ENCODE results near the gene UBAC2. TPM values are rescaled to one million over a fixed set of nuclear protein-coding genes. Genes with fewer than 3 reads are reported as not detected.

UBAC2 gene
- total RNA-seq, 2 experiments from 2014 or later, result 43.4 to 44.9 TPM

- no peaks in the 10 kb centered on the region for H3K27me3 Mint-ChIP-seq (ENCODE audit: low read depth)
- H3K9me3 Mint-ChIP-seq, result no peaks in the 10 kb centered on the region
- H3K4me1 Mint-ChIP-seq (ENCODE audit: low read depth), result peaks cover 82% of the 10 kb centered on the region
- DNase-seq, result peak; percentile 80
- CTCF ChIA-PET, result interaction anchor here (1.1 to 2.7 kb wide), 3 partner anchors 20 to 98 kb away, joined by 3 to 14 read pairs (median 6); no protein-coding TSS in a partner anchor
- H3K27ac Mint-ChIP-seq, result peak overlapping the region; percentile 89
- H3K4me3 Mint-ChIP-seq, result peak overlapping the region; percentile 17
- intact Hi-C loops (cut with micrococcal nuclease), result loop anchor here (2.0 to 10.0 kb wide), 6 partner anchors 25 to 525 kb away; partner anchors contain the start of gene CLYBL
- H3K36me3 Mint-ChIP-seq (ENCODE audit: low read depth), result peaks cover 32% of the 10 kb centered on the region
Measured at GRCh38 chr13:99289674-99290337, 89.2 kb downstream of the UBAC2 start.

- peak; percentile 61 for DNase-seq
- H3K9me3 Mint-ChIP-seq, result no peaks in the 10 kb centered on the region
- CTCF ChIA-PET, result interaction anchor here (0.7 to 1.6 kb wide), 2 partner anchors 16 to 157 kb away, joined by 3 read pairs; no protein-coding TSS in a partner anchor
Measured at GRCh38 chr13:99290894-99291293, 90.2 kb downstream of the UBAC2 start.

GRCh38 chr13:99293178-99293577, 92.5 kb downstream of the UBAC2 start:
- Mint-ChIP-seq H3K4me3 (no peak overlapping the region), H3K36me3 (ENCODE audit: low read depth) (peaks cover 45% of the 10 kb centered on the region)
- intact Hi-C loops (cut with micrococcal nuclease), result no loop called here

More at GRCh38 chr13:99290894-99291293, 90.2 kb downstream of the UBAC2 start:
- H3K36me3 Mint-ChIP-seq (ENCODE audit: low read depth), result peaks cover 43% of the 10 kb centered on the region
- intact Hi-C loops (cut with micrococcal nuclease), result no loop called here
- peaks cover 82% of the 10 kb centered on the region for H3K4me1 Mint-ChIP-seq (ENCODE audit: low read depth)
- no peaks in the 10 kb centered on the region for H3K27me3 Mint-ChIP-seq (ENCODE audit: low read depth)
- H3K27ac Mint-ChIP-seq, result peak overlapping the region; percentile 84
- H3K4me3 Mint-ChIP-seq, result no peak overlapping the region

DNA sequence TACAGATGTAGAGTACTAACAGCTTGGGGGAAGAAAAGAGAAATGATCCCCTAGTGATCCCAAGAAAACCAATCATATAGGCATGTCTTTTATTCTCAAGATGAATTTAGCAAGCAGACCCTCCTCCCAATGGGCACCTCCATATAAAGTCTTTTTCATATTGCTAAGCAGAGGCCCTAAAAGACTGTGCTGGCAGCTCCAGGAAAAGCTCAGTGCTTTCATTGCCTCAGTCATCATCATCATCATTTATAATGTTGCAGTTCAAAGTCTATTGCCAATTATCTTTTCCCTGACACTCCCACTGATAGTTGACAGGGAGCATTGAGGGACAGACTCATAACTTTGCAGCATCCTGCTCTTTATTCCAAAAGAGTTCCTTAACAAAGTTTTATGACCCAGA, 93.5 kb downstream of the UBAC2 start:
- H3K36me3 Mint-ChIP-seq (ENCODE audit: low read depth), result peaks cover 43% of the 10 kb centered on the region
- no peak overlapping the region for H3K4me3 Mint-ChIP-seq
- H3K4me1 Mint-ChIP-seq (ENCODE audit: low read depth), result peaks cover 79% of the 10 kb centered on the region
- no peak for DNase-seq
- H3K27me3 Mint-ChIP-seq (ENCODE audit: low read depth), result no peaks in the 10 kb centered on the region
- no peaks in the 10 kb centered on the region for H3K9me3 Mint-ChIP-seq
- intact Hi-C loops (cut with micrococcal nuclease), result no loop called here
- peak overlapping the region; percentile 72 for H3K27ac Mint-ChIP-seq
- CTCF ChIA-PET, result interaction anchor here (0.5 to 2.6 kb wide), 3 partner anchors 93 to 142 kb away, joined by 3 to 13 read pairs (median 4); no protein-coding TSS in a partner anchor

More at GRCh38 chr13:99293178-99293577, 92.5 kb downstream of the UBAC2 start:
- DNase-seq, result no peak
- Mint-ChIP-seq H3K27ac (peak overlapping the region; percentile 72), H3K9me3 (no peaks in the 10 kb centered on the region), H3K4me1 (ENCODE audit: low read depth) (peaks cover 82% of the 10 kb centered on the region), H3K27me3 (ENCODE audit: low read depth) (no peaks in the 10 kb centered on the region)
- CTCF ChIA-PET, result interaction anchor here (0.7 to 2.6 kb wide), 7 partner anchors 10 to 143 kb away, joined by 3 to 13 read pairs (median 5); no protein-coding TSS in a partner anchor

DNA sequence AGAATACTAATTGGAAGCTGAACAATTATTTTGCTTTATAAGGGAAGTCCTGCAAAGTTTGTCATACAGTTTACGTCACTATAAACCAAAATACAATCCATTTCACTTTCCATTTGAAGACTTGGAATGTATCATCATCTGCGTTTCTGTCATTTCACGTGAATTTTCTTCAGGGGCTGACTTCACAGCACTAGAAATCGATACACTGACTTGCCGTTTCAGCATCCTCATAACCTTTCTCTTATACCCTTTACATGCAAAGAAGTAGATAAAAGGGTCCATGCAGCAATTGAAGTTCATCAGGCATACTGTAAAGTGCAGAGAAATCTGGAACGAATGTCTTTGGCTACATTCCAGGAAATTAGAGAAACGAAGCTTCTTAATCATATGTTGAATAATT, 94.3 kb downstream of the UBAC2 start:
- H3K9me3 Mint-ChIP-seq, result no peaks in the 10 kb centered on the region
- intact Hi-C loops (cut with micrococcal nuclease), result loop anchor here (5.0 kb wide), 1 partner anchor 202 kb away; no protein-coding TSS in a partner anchor
- peak overlapping the region; percentile 13 for H3K4me3 Mint-ChIP-seq
- peaks cover 78% of the 10 kb centered on the region for H3K4me1 Mint-ChIP-seq (ENCODE audit: low read depth)
- no peaks in the 10 kb centered on the region for H3K27me3 Mint-ChIP-seq (ENCODE audit: low read depth)
- DNase-seq, result no peak
- H3K27ac Mint-ChIP-seq, result peak overlapping the region; percentile 87
- CTCF ChIA-PET, result interaction anchor here (1.0 to 1.7 kb wide), 2 partner anchors 9 to 92 kb away, joined by 3 read pairs; no protein-coding TSS in a partner anchor
- H3K36me3 Mint-ChIP-seq (ENCODE audit: low read depth), result peaks cover 41% of the 10 kb centered on the region

- H3K27me3 Mint-ChIP-seq (ENCODE audit: low read depth), result no peaks in the 10 kb centered on the region
- H3K4me3 Mint-ChIP-seq, result peak overlapping the region; percentile 34
- CTCF ChIA-PET, result interaction anchor here (1.0 to 2.2 kb wide), 4 partner anchors 8 to 92 kb away, joined by 3 to 7 read pairs (median 5); no protein-coding TSS in a partner anchor
- peak overlapping the region; percentile 87 for H3K27ac Mint-ChIP-seq
- H3K36me3 Mint-ChIP-seq (ENCODE audit: low read depth), result peaks cover 38% of the 10 kb centered on the region
- intact Hi-C loops (cut with micrococcal nuclease), result loop anchor here (1.0 to 5.0 kb wide), 11 partner anchors 7 to 202 kb away; partner anchors contain the start of genes GPR18 and GPR183
- no peak for DNase-seq
- peaks cover 78% of the 10 kb centered on the region for H3K4me1 Mint-ChIP-seq (ENCODE audit: low read depth)
- no peaks in the 10 kb centered on the region for H3K9me3 Mint-ChIP-seq
Measured at GRCh38 chr13:99295488-99296252, 95.0 kb downstream of the UBAC2 start.

DNA sequence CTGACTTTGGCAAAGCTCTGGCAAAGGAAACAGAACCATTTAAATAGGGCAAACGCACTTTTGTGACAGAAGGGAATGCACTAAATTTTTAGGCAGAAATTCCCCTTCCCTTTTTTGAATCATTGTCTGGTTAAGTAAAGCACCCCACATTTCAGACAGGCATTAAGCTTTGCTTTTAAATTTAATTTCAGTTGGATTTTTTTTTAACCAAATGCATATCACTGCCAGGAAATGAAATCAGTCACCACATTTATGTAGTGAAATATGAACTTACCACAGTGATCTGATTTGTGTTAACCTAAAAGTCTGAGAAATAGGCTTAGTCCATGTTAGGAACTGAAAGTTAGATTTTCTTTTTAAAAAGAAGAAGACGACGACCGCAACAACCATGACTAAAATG, 95.7 kb downstream of the UBAC2 start:
- Mint-ChIP-seq H3K4me3 (peak overlapping the region; percentile 48), H3K27ac (peak overlapping the region; percentile 87), H3K36me3 (ENCODE audit: low read depth) (peaks cover 33% of the 10 kb centered on the region), H3K4me1 (ENCODE audit: low read depth) (peaks cover 75% of the 10 kb centered on the region), H3K27me3 (ENCODE audit: low read depth) (no peaks in the 10 kb centered on the region), H3K9me3 (no peaks in the 10 kb centered on the region)
- intact Hi-C loops (cut with micrococcal nuclease), result loop anchor here (1.0 to 5.0 kb wide), 11 partner anchors 8 to 201 kb away; partner anchors contain the start of genes GPR18 and GPR183
- CTCF ChIA-PET, result interaction anchor here (0.9 to 5.1 kb wide), 9 partner anchors 9 to 141 kb away, joined by 3 to 49 read pairs (median 6); no protein-coding TSS in a partner anchor
- DNase-seq, result no peak

DNA sequence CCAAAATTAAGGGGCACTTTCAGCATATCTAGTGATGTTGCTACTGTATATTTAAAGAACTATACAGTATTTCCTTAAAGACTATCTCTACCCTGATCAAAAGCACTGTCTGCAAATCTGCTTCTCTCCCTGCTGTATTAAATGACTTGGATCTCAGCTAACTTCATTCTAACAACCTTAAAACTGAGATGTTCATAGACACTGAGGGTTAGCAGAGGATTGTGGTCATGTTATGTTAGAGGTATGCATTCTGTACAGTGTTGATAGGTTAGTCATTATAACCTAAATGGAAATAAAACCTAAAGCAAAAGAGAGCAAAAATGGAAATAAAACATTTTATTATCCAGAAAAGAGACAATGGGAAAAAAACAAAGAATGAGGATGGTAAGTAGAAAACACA, 96.7 kb downstream of the UBAC2 start:
- H3K36me3 Mint-ChIP-seq (ENCODE audit: low read depth), result peaks cover 35% of the 10 kb centered on the region
- intact Hi-C loops (cut with micrococcal nuclease), result loop anchor here (5.0 kb wide), 1 partner anchor 200 kb away; no protein-coding TSS in a partner anchor
- H3K4me3 Mint-ChIP-seq, result peak overlapping the region; percentile 31
- H3K4me1 Mint-ChIP-seq (ENCODE audit: low read depth), result peaks cover 83% of the 10 kb centered on the region
- no peaks in the 10 kb centered on the region for H3K27me3 Mint-ChIP-seq (ENCODE audit: low read depth)
- H3K9me3 Mint-ChIP-seq, result no peaks in the 10 kb centered on the region
- CTCF ChIA-PET, result interaction anchor here (0.7 to 5.1 kb wide), 15 partner anchors 8 to 285 kb away, joined by 3 to 49 read pairs (median 6); no protein-coding TSS in a partner anchor
- H3K27ac Mint-ChIP-seq, result peak overlapping the region; percentile 87
- DNase-seq, result no peak

GRCh38 chr13:99298056-99298455, 97.4 kb downstream of the UBAC2 start:
- Mint-ChIP-seq H3K4me1 (ENCODE audit: low read depth) (peaks cover 86% of the 10 kb centered on the region), H3K9me3 (no peaks in the 10 kb centered on the region), H3K36me3 (ENCODE audit: low read depth) (peaks cover 38% of the 10 kb centered on the region), H3K27me3 (ENCODE audit: low read depth) (no peaks in the 10 kb centered on the region), H3K4me3 (peak overlapping the region; percentile 17), H3K27ac (peak overlapping the region; percentile 87)
- DNase-seq, result no peak
- CTCF ChIA-PET, result interaction anchor here (1.3 to 5.1 kb wide), 10 partner anchors 10 to 139 kb away, joined by 4 to 49 read pairs (median 6); no protein-coding TSS in a partner anchor
- intact Hi-C loops (cut with micrococcal nuclease), result loop anchor here (5.0 kb wide), 1 partner anchor 199 kb away; no protein-coding TSS in a partner anchor

DNA sequence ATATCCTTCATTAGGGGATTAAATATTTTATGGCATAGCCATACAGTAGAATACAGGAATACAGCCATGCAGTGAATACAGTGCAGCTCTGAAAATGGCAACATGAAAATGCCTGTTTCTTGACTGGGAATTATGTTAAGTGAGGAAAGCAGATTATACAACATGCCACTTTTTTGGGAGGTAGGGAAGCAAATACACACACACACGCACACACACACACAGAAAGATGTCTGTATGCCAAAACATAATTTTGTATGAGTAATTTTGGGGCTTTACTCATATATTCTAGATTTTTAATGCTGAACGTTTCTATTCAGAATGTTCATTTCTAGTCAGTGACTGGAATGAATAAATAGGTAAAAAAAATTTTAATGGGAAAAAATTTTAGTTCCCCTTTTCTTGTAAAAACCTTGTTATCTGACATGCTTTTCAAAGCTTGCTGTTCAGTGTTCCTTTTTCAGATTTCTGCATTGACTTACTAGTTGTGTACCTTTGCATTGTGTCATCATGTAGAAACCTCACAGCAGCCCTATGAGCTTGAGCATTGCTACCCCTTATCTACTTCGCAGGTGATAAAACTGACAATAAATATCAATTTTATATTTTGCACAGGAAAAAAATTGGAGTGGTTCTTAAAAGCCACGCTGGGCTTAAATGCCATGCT, 98.7 kb downstream of the UBAC2 start:
- Mint-ChIP-seq H3K4me3 (peak overlapping the region; percentile 51), H3K9me3 (no peaks in the 10 kb centered on the region), H3K36me3 (ENCODE audit: low read depth) (peaks cover 37% of the 10 kb centered on the region), H3K4me1 (ENCODE audit: low read depth) (peaks cover 86% of the 10 kb centered on the region), H3K27ac (peak overlapping the region; percentile 87), H3K27me3 (ENCODE audit: low read depth) (no peaks in the 10 kb centered on the region)
- CTCF ChIA-PET, result interaction anchor here (0.7 to 5.1 kb wide), 8 partner anchors 11 to 267 kb away, joined by 3 to 49 read pairs (median 4); no protein-coding TSS in a partner anchor
- peak; percentile 48 for DNase-seq
- intact Hi-C loops (cut with micrococcal nuclease), result loop anchor here (5.0 kb wide), 1 partner anchor 198 kb away; no protein-coding TSS in a partner anchor

DNA sequence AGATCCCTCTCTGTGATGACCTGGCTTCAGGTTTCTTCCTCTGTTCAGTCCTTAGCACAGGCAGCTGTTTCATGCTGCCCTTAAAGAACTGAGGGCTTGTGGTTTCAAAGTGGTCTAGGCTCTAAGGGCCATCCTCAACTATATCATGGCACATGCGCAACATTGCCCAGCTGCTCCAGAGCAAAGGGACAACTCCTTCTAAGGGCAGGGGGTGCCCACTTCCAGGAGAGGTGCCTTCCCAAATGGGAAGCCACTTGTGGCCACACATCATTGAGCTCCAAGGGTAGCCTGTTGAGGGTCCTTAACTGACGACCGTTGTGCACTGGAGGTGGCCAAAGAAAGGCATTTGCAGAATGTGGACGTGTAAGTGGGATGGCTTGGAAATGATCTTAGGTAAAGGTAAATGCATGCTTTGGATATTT, 99.3 kb downstream of the UBAC2 start:
- CTCF ChIA-PET, result interaction anchor here (0.6 to 5.1 kb wide), 9 partner anchors 13 to 730 kb away, joined by 3 to 49 read pairs (median 3); no protein-coding TSS in a partner anchor
- DNase-seq, result no peak
- peak overlapping the region; percentile 87 for H3K27ac Mint-ChIP-seq
- no peaks in the 10 kb centered on the region for H3K9me3 Mint-ChIP-seq
- peaks cover 38% of the 10 kb centered on the region for H3K36me3 Mint-ChIP-seq (ENCODE audit: low read depth)
- intact Hi-C loops (cut with micrococcal nuclease), result loop anchor here (5.0 kb wide), 1 partner anchor 197 kb away; no protein-coding TSS in a partner anchor
- peaks cover 86% of the 10 kb centered on the region for H3K4me1 Mint-ChIP-seq (ENCODE audit: low read depth)
- H3K4me3 Mint-ChIP-seq, result peak overlapping the region; percentile 51
- H3K27me3 Mint-ChIP-seq (ENCODE audit: low read depth), result no peaks in the 10 kb centered on the region
